Measurements from ENCODE around the gene PFKFB4. TPM values are rescaled to one million over a fixed set of nuclear protein-coding genes. Genes with fewer than 3 reads are reported as not detected.

Gene PFKFB4
- total RNA-seq, 1 experiment from 2014 or later = 12.3 TPM

GRCh38 chr3:48558493-48559134, 2.0 kb upstream of the PFKFB4 start:
- no peak overlapping the region for H3K4me2 ChIP-seq (ENCODE audit: insufficient read depth, insufficient read length, low read length)
- peaks cover 13% of the 10 kb centered on the region; the same call in 1 of the 2 replicates for H3K4me1 ChIP-seq (ENCODE audit: insufficient read depth, low read length)
- Mint-ChIP-seq H3K4me1 (peaks cover 58 to 69% of the 10 kb centered on the region in 2 experiments), H3K36me3 (ENCODE audit: insufficient read depth in 1 of 3, low read depth in 3 of 3) (peaks cover 0 to 14% (median 2%) of the 10 kb centered on the region in 3 experiments; a peak in 4 of 7 replicates), H3K27me3 (ENCODE audit: low read depth) (peaks cover 2% of the 10 kb centered on the region; the same call in 1 of the 2 replicates), H3K4me3 (peak overlapping the region; percentile 1 to 90; a peak in 2 of 5 replicates), H3K9me3 (no peaks in the 10 kb centered on the region), H3K27ac (peak overlapping the region; percentile 2 to 79 (median 79); a peak in 5 of 7 replicates)
- H3K18ac ChIP-seq (ENCODE audit: insufficient read length, low read depth, low read length) = no peak overlapping the region
- no peak overlapping the region for H3K14ac ChIP-seq (ENCODE audit: insufficient read depth, low read length)
- H3K27me3 ChIP-seq (ENCODE audit: insufficient read depth, low read length) = no peaks in the 10 kb centered on the region
- no peak overlapping the region for H3K23ac ChIP-seq (ENCODE audit: insufficient read length, low read depth, low read length)
- peaks cover 7% of the 10 kb centered on the region for H3K23me2 ChIP-seq (ENCODE audit: insufficient read length, low read depth, low read length, poor library complexity, severe bottlenecking)
- no peak overlapping the region for H3K9ac ChIP-seq (ENCODE audit: extremely low read depth, insufficient read length, low read length)
- H3K79me2 ChIP-seq (ENCODE audit: insufficient read depth, low read length) = peaks cover 2% of the 10 kb centered on the region; the same call in 1 of the 2 replicates
- H3K79me1 ChIP-seq (ENCODE audit: insufficient read depth, low read depth, low read length, poor library complexity, severe bottlenecking) = no peaks in the 10 kb centered on the region
- H2BK120ac ChIP-seq (ENCODE audit: low read depth, low read length, poor library complexity, severe bottlenecking) = no peak overlapping the region
- H2BK20ac ChIP-seq (ENCODE audit: low read depth, low read length, poor library complexity, severe bottlenecking) = no peak overlapping the region
- no peak overlapping the region for H4K5ac ChIP-seq (ENCODE audit: insufficient read length, low read depth, low read length)
- no peak overlapping the region for H2BK15ac ChIP-seq (ENCODE audit: low read depth, low read length)
- H4K91ac ChIP-seq (ENCODE audit: insufficient read length, low read depth, low read length) = no peak overlapping the region
- no peak overlapping the region for H4K8ac ChIP-seq (replicated peaks; ENCODE audit: insufficient read length, low read depth, low read length)
- H2BK5ac ChIP-seq (ENCODE audit: insufficient read length, low read length) = no peak overlapping the region
- H3K9me3 ChIP-seq (ENCODE audit: control insufficient read depth, low read depth, low read length) = no peaks in the 10 kb centered on the region
- H3K4ac ChIP-seq (ENCODE audit: low read depth, low read length) = no peak overlapping the region
- H2AK5ac ChIP-seq (ENCODE audit: insufficient read length, low read length) = no peak overlapping the region
- no CpG with 5 or more reads among the region's 6 CpGs for WGBS (ENCODE audit: extremely low coverage, insufficient read length, low lambda C conversion rate)
- DNase-seq = no peak
- H3T11ph ChIP-seq (ENCODE audit: low read length) = no peak overlapping the region
- H2BK12ac ChIP-seq (ENCODE audit: insufficient read length, low read depth, low read length) = no peak overlapping the region
- TF ChIP-seq, protein P1, sequence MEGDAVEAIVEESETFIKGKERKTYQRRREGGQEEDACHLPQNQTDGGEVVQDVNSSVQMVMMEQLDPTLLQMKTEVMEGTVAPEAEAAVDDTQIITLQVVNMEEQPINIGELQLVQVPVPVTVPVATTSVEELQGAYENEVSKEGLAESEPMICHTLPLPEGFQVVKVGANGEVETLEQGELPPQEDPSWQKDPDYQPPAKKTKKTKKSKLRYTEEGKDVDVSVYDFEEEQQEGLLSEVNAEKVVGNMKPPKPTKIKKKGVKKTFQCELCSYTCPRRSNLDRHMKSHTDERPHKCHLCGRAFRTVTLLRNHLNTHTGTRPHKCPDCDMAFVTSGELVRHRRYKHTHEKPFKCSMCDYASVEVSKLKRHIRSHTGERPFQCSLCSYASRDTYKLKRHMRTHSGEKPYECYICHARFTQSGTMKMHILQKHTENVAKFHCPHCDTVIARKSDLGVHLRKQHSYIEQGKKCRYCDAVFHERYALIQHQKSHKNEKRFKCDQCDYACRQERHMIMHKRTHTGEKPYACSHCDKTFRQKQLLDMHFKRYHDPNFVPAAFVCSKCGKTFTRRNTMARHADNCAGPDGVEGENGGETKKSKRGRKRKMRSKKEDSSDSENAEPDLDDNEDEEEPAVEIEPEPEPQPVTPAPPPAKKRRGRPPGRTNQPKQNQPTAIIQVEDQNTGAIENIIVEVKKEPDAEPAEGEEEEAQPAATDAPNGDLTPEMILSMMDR (conservative IDR thresholded peaks at IDR 0.05) = peak; percentile 20; the same call in 2 of the 3 replicates
- H3K27ac ChIP-seq (ENCODE audit: insufficient read length, low read depth, low read length) = no peak overlapping the region
- H3K56ac ChIP-seq (ENCODE audit: insufficient read length, low read depth, low read length) = no peak overlapping the region
- no peak overlapping the region for H2AFZ ChIP-seq (ENCODE audit: low read length)
- H4K20me1 ChIP-seq (ENCODE audit: control insufficient read depth, insufficient read depth, insufficient read length) = no peaks in the 10 kb centered on the region
